K562 (cell line): Measurements from ENCODE around the gene SMARCC1. TPM values are rescaled to one million over a fixed set of nuclear protein-coding genes. Genes with fewer than 3 reads are reported as not detected.

Source experiments
- CBX1 ChIP-seq: sonication (generic); IDR thresholded peaks from 2 replicates; pipeline ENCODE4 v1.6.1; 2016; ENCODE audit warnings: antibody characterized with exemption, low read depth, mild to moderate bottlenecking
- ESRRB ChIP-seq: fragments of 250-450 bp; sonication (Bioruptor Pico); IDR thresholded peaks from 2 replicates; pipeline ENCODE4 v1.5.0; 2020; ENCODE audit warnings: mild to moderate bottlenecking, moderate library complexity, borderline replicate concordance
- GTF2E2 ChIP-seq: fragments of 200-800 bp; sonication (Bioruptor generic); IDR thresholded peaks from 2 replicates; pipeline ENCODE4 v1.6.1; 2016; ENCODE audit warnings: missing genetic modification characterization, missing compliant biosample characterization
- IRF2 ChIP-seq: sonication (generic); formaldehyde crosslinking; IDR thresholded peaks from 2 replicates; pipeline ENCODE4 v1.8.1; 2022; ENCODE audit warnings: mild to moderate bottlenecking, missing genetic modification reagents
- PHF8 ChIP-seq: fragments of 200-600 bp; sonication (generic); IDR thresholded peaks from 2 replicates; pipeline ENCODE4 v1.6.1; 2012; ENCODE audit warnings: mixed run types, mild to moderate bottlenecking, inconsistent platforms, low read length, moderate library complexity, borderline replicate concordance
- RERE ChIP-seq: sonication (generic); formaldehyde crosslinking; IDR thresholded peaks from 2 replicates; pipeline ENCODE4 v1.8.0; 2023; ENCODE audit warnings: missing genetic modification reagents, mild to moderate bottlenecking, borderline replicate concordance
- ZNF143 ChIP-seq: sonication (generic); formaldehyde crosslinking; IDR thresholded peaks from 2 replicates; pipeline ENCODE4 v1.9.0; 2022; ENCODE audit warnings: mild to moderate bottlenecking, missing genetic modification reagents
- polyA plus RNA-seq, 8 experiments: library from polyadenylated mRNA; depleted of rRNA in 4 of 8; stranded (reverse) in 5 of 8; unstranded in 3 of 8; fragments of >200 nt; fragmentation: Nextera tagmentation in 2 of 8; fragmentation: Illumina TruSeq in 1 of 8; extraction: Ambion mirVana in 2 of 8; extraction: Trizol in 1 of 8; gene quantifications; 2 replicates each; pipeline versions ENCODE4 v1.2.1 to v1.2.3, GENCODE V29; 2011 to 2014; ENCODE audit warnings: inconsistent platforms in 1 of 8, missing spikeins in 1 of 8
- total RNA-seq, 7 experiments: library from RNA; depleted of rRNA in 6 of 7; stranded (reverse); fragments of >200 nt in 6 of 7; fragmentation: Illumina TruSeq in 2 of 7; extraction: Trizol in 2 of 7; gene quantifications; 2 replicates each; pipeline versions ENCODE4 v1.2.1 to v1.2.3, GENCODE V29; 2011 to 2021; ENCODE audit warnings: low replicate concordance in 1 of 7
- TF ChIP-seq, protein P1 (sequence below), 2 experiments: fragments of 450-650 bp in 1 of 2; sonication (generic) in 1 of 2; formaldehyde crosslinking in 1 of 2; IDR thresholded peaks; 2 replicates each; pipeline versions ENCODE4 v1.7.1 to v1.9.0; 2016 to 2022; ENCODE audit warnings: inconsistent platforms in 1 of 2, mild to moderate bottlenecking in 1 of 2, missing genetic modification reagents in 1 of 2
- TF ChIP-seq, protein P2 (sequence below): fragments of 450-650 bp; conservative IDR thresholded peaks from 2 replicates; pipeline ENCODE4 v1.6.1; 2016; ENCODE audit warnings: missing genetic modification characterization, low read depth, mild to moderate bottlenecking, control low read depth, missing compliant biosample characterization

The SMARCC1 gene
- total and polyA plus RNA-seq, 9 of the 15 experiments (the other 6 are each of a cell fraction or from before 2014, with no cell fraction given) = 20.7 to 199 (median 66.0) TPM

- TF ChIP-seq, protein P1, sequence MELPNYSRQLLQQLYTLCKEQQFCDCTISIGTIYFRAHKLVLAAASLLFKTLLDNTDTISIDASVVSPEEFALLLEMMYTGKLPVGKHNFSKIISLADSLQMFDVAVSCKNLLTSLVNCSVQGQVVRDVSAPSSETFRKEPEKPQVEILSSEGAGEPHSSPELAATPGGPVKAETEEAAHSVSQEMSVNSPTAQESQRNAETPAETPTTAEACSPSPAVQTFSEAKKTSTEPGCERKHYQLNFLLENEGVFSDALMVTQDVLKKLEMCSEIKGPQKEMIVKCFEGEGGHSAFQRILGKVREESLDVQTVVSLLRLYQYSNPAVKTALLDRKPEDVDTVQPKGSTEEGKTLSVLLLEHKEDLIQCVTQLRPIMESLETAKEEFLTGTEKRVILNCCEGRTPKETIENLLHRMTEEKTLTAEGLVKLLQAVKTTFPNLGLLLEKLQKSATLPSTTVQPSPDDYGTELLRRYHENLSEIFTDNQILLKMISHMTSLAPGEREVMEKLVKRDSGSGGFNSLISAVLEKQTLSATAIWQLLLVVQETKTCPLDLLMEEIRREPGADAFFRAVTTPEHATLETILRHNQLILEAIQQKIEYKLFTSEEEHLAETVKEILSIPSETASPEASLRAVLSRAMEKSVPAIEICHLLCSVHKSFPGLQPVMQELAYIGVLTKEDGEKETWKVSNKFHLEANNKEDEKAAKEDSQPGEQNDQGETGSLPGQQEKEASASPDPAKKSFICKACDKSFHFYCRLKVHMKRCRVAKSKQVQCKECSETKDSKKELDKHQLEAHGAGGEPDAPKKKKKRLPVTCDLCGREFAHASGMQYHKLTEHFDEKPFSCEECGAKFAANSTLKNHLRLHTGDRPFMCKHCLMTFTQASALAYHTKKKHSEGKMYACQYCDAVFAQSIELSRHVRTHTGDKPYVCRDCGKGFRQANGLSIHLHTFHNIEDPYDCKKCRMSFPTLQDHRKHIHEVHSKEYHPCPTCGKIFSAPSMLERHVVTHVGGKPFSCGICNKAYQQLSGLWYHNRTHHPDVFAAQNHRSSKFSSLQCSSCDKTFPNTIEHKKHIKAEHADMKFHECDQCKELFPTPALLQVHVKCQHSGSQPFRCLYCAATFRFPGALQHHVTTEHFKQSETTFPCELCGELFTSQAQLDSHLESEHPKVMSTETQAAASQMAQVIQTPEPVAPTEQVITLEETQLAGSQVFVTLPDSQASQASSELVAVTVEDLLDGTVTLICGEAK (IDR thresholded peaks at IDR 0.05) = no peak
- TF ChIP-seq, protein P1 (CRISPR knock-in tag; IDR thresholded peaks at IDR 0.05) = no peak
- TF ChIP-seq IRF2 (CRISPR knock-in tag) (0 out of 2 replicates have a peak, but pooled peaks have one; percentile 27), ESRRB (CRISPR knock-in tag) (no peak), CBX1 (no peak), RERE (CRISPR knock-in tag) (no peak), ZNF143 (no peak), GTF2E2 (no peak), PHF8 (peak; percentile 12; the same call in 1 of the 2 replicates)
- TF ChIP-seq, protein P2, sequence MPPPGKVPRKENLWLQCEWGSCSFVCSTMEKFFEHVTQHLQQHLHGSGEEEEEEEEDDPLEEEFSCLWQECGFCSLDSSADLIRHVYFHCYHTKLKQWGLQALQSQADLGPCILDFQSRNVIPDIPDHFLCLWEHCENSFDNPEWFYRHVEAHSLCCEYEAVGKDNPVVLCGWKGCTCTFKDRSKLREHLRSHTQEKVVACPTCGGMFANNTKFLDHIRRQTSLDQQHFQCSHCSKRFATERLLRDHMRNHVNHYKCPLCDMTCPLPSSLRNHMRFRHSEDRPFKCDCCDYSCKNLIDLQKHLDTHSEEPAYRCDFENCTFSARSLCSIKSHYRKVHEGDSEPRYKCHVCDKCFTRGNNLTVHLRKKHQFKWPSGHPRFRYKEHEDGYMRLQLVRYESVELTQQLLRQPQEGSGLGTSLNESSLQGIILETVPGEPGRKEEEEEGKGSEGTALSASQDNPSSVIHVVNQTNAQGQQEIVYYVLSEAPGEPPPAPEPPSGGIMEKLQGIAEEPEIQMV (tag) = no peak
These were observed 202.7 kb downstream of the SMARCC1 start, which contains the start of gene CSPG5 (continued) for GRCh38 chr3:47578691-47579632.
